Activated gamma-delta T cell (primary cell): Measurements from ENCODE around the gene UBE3D.
"Not testable (repeated sequence)": the region's sequence is repeated elsewhere in the genome, so short reads cannot be mapped to it uniquely, and the experiment has no call there.

Experiments used
- DNase-seq: peaks from one replicate; lab custom pipeline; 2025; lab: John Stamatoyannopoulos, UW

UBE3D gene

DNA sequence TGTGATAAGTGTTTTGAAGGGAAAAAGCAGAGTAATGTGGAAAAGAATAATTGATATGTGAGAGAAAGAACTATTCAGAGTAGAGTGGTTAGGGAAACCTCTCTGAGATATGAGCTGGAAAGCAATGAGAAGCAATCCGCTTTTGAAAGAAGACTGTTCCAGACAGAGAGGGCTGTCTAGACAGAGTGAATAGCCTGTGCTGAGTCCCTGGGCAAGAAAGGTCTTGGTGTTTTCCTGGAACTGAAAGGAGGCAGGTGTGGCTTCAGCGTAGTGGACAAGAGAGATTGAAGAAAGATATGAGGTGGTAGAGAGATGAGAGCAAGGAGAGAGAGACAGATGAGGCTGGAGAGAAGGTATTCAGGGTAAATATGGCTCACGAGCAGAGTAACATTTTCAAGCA lies 190.8 kb downstream of the UBE3D start:
- no peak for DNase-seq

DNA sequence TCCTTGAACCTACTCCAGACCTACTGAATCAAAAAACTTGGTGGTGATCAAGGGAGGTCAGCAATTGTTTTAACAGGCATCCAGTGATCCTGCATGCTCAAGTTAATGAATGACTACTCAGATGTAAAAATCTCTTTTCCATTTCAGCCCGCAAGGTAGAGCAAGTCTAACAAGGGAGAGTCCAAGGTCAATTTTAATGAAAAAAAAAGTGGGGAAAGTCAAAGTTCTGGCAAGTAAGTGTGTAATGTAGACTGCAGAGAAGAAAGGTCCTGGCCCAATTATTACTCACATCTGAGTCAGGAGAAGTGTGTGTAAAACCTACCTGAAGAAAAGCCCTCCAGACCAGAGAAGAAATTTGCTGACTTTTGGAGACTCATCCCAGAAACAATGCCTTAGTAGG lies 193.5 kb downstream of the UBE3D start:
- no peak for DNase-seq

DNA sequence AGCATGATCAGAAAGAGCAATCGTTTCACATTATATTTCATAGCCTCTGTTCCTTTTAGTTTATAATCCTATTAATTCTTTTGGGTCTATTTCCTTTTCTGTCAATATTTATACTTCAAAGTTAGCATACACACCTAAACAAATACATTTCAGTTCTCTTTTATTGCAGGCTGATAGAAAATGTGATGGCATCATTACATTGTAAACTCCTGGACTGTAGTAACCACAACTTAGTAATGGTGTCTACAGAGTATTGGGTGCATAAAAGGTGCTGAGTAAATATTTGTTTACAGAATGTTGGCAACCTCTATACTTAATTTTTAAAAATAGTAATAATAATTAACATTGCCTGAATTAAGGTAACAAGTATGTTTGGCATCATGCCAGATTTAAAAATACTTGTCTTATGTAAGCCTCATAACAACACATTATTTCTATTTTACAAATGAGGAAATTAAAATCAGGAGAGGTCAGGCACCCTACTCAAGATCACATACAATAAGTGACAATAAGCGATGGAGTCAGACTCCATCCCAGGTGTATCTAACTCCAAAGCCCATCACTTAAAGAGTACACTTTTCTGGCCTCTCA lies 195.0 kb downstream of the UBE3D start:
- DNase-seq: no peak

DNA sequence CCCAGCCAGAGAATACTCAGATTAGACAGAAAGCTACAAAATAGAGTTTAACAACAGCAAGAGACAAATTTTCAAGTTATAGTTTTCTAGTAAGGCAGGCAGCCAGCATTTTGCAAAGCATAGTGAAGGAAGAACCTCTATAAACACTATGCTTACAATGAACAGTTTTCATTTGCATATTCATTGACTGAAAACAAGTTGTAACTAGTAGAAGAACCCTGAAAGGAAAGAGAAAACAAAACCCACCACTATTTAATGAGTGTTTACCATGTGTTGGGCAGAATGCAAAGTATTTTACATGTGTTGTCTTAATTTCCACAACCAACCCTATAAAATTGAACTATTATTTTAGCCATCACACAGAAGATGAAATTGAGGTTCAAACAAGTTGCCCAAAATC lies 196.1 kb downstream of the UBE3D start:
- DNase-seq: no peak

DNA sequence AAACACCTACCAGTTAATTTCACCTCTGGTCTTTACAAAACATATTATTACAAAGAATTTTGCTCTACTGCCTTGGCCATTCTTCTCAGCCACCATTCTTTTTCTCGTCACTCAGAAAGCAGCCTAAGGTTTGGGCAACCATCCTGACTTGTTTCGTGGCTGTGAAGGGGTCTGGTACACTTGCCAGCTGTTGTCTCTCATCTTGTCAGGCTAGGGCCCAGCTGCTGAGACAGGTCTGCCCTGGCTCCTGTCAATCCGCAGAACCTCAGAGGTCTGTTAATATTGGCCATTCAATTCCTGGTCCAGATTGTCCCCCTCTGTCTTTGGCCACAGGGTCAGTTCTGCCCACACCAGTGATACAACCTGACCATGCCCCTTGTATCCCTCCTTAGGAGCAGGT lies 197.7 kb downstream of the UBE3D start:
- DNase-seq: no peak

DNA sequence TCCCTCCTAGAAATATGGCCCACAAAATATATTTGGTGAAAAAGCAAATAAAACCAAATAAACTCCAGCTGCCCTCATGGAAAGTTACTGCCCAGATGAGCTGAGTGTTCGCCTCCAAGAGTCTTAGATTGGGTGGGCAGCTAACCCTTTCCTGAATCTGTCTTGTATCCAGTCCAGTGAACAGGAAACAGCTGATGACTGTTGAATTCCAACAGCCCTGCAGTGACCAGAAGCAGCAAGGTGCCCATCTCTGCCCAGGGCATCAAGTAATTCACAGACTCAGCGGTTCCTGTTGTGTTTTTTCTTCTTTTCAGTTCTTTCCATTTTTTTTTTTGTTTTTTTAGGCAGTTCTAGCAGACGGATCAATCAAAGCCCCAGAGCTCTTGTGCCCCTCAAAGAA lies 199.2 kb downstream of the UBE3D start:
- DNase-seq: no peak

DNA sequence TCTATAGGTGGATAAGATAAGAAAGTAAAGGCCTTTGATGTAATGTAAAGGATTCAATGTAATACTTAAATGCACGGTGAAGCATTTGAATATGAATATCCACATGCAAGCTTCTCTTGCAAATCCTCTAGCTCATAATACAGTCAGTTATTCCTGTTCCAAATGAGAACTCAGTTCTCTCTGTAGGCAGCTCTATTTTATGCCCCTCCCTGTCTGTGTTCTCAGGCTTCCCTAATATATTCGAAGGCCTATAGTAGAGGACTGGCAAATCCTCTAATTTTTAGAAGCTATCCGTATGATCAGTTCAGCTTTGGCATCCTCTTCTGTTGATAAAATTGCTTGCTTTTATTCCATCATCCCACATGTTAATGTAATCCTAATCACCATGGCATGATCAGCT lies 200.2 kb downstream of the UBE3D start:
- DNase-seq: no peak

DNA sequence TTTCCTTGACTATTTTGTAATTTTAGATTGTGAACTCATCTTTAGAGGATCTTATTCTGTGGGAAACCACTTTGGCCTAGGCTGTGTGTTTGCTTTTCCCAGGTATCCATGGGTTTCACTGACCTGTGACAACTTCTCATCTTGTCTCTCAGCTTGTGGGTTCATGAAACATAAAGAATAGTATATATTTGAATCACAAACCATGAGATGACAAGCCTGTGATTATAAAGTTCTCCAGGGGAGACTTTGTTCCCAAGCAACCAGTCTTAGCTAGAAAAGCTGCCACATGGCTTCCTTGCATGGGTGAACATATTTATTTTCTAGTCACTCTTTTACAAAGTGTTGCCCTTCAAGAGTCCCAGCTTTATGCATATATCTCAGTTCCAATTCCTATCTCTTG lies 201.9 kb downstream of the UBE3D start:
- no peak for DNase-seq

DNA sequence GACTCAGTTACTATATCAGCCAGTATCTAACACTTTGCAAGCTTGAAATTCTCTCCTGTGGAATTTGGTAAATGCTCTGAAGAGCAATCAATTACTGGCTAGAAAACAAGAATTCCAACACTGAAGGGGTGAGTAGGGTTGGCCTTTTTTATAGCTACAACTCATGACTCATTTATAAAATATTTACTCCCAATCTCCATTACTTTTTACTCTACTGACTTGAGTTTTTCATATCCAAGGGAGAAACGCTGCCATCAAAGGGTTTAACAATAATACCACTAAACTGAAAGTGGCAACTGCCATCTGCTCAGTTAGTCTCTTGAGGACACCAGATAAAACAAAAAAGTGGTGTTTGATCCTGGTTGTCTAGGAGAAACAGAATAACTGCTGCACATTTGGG lies 203.1 kb downstream of the UBE3D start:
- no peak for DNase-seq

DNA sequence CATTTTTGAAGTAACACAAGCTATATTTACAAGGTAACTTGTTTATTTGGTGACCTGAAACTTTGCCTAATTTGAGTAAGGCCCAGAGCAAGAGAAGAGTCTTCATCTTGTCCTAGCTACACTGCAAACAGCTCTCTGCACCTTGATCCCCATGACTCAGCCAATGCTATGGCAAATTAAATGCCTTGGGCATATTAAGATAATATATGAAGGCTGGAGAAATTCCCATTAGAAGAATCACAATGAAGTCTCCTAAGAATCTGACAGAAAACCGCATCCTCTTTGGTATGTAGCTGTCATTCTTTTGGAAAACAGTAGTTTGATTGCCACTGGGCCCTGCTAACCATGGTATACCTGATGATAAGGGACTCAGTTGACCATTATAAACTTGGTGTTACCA lies 204.5 kb downstream of the UBE3D start:
- DNase-seq: no peak

DNA sequence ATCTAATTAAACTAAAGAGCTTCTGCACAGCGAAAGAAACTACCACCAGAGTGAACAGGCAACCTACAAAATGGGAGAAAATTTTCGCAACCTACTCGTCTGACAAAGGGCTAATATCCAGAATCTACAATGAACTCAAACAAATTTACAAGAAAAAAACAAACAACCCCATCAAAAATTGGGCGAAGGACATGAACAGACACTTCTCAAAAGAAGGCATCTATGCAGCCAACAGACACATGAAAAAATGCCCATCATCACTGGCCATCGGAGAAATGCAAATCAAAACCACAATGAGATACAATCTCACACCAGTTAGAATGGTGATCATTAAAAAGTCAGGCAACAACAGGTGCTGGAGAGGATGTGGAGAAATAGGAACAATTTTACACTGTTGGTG lies 209.6 kb downstream of the UBE3D start:
- not testable (repeated sequence) for DNase-seq

DNA sequence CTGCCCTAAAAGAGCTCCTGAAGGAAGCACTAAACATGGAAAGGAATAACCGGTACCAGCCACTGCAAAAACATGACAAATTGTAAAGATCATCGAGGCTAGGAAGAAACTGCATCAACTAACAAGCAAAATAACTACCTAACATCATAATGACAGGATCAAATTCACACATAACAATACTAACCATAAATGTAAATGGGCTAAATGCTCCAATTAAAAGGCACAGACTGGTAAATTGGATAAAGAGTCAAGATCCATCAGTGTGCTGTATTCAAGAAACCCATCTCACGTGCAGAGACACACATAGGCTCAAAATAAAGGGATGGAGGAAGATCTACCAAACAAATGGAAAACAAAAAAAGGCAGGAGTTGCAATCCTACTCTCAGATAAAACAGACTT lies 212.7 kb downstream of the UBE3D start:
- DNase-seq: not testable (repeated sequence)

DNA sequence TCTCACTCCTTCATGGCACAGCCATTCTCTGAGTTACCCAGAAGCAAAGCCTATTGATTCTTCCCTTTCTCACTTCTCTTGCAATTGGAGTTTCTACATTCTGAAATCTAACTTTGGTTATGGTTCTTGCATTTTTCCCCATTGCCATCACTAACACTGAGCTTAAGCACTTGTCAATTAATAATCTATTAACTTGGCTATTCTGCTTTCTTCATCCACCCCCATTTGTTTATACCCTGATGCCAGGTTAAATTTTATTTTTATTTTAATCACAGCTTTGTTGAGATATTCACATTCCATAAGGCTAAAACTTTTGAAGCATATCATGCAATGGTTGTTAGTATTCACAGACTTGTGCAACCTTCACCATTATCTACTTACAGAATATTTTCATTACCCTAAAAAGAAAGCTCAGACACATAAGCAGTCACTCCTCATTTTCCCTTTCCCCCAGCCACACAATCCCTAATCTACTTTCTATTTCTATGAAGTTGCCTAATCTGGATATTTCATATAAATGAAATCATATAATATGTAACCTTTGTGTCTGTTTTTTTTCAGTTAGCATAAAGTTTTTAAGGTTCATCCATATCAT lies 222.3 kb downstream of the UBE3D start:
- no peak for DNase-seq

DNA sequence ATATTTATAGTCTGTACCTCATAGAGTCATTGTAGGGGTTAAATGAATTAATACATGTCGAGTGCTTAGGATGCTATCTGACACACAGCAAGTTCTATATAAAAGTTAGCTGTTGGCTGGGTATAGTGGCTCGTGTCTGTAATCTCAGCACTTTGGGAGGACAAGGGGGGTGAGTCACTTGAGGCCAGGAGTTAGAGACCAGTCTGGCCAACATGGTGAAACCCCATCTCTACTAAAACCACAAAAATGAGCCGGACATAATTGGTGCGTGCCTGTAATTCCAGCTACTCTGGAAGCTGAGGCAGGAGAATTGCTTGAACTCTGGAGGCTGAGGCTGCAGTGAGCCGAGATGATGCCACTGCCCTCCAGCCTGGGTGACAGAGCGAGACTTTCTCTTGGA lies 222.9 kb downstream of the UBE3D start:
- no peak for DNase-seq
